NCI-H748 treated with DMSO at 0.1 percent for 48 hours (cell line): ENCODE results near the gene FOXG1.

Source experiments
- DNase-seq: peaks from one replicate; lab custom pipeline; 2025; lab: John Stamatoyannopoulos, UW

Gene FOXG1

DNA sequence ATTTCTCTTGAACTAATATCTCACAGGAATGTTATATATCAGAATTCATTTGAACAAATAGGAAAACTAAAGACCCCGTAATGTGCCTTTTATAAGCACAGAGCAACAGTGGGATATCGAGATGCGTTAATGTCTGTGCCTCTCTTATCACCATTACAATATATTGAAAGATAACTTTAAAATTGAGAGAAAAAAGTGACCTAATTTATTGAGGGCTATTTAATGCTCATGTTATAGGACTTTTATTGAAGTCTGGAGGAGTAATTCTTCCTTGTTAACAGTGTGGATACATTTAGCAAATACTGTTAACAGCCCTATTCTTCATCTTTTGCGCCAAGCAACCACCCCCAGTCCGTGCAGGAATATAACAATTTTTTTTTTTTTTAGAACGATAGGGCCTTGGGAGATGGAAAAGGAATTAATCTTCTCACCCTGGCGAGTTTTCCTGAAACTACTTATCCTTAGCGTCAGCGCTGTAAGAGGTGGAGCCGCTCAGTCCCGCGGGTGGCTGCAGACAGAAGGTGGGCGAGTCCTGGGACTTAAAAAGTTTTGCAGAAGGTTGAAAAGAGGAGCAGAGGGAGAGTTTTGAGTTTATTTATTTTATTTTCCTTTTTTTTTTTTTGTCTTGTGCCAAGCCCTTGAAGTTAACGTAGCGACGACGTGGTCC is 11.0 kb downstream of the FOXG1 start:
- no peak for DNase-seq

DNA sequence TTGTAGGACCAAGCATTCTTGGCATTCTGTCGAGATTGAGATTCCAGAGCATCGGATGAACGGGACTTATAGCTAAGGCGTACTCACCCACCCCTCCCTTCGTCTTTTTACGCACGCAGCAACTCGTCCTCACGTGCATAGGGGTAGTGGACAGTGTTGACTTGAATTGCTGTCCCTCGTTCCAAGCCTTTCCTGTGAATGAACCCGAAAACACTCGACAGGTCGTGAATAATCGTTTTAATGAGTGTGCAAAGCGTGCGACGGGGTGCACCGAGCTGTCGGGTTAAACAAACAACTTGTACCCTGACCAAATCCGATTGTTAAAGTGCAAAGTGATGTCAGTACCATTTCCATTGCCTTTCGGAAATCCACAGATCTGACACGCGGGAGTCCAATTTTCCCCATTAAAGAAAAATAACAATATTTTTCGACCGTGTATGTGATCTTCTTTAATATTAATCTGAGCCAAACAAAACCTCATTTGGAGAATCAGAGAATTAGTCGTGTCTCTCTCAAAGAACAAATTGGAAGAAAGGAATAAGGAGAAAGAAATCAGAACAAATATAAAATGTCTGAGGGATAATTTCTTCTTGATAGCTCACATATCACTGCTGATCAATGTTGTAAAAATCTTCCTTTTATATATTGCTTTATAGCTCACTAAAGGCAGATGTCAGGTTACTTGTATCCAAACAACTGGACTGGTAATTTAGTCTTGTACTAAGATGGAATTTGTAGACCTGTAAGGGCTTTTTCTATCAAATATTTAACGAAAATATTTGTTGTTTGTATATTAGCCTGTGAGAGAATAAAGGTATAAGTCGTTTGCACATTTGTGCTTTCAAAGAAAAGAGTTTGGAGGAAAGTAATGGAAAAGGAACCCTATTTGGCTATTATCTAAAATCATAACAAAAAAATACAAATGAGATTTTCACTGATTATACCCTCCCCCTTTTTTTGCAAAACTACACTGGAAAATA is 11.8 kb downstream of the FOXG1 start:
- DNase-seq: no peak

- DNase-seq: no peak
Measured at GRCh38 chr14:28779456-28779855, 12.9 kb downstream of the FOXG1 start.

GRCh38 chr14:28780843-28781820 is 14.5 kb downstream of the FOXG1 start:
- DNase-seq: no peak

DNA sequence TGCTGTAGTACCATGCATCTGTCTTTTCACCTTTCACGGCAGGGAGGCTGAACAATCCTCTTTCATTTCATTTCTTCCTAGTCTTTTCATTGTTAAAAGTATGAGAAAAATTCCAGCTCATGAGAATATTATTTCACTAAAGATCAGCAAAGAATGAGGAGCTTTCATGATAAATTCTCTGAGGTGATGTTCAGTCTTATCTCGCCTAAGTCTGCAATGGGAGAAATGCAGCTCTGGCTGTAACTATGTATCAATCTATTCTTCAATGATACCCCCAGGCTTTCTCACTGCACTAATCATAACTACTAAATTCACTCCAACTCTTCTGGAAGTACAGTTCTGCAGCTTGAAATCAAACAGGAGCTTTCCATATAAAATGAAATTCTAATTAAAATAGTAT is 15.7 kb downstream of the FOXG1 start:
- no peak for DNase-seq

DNA sequence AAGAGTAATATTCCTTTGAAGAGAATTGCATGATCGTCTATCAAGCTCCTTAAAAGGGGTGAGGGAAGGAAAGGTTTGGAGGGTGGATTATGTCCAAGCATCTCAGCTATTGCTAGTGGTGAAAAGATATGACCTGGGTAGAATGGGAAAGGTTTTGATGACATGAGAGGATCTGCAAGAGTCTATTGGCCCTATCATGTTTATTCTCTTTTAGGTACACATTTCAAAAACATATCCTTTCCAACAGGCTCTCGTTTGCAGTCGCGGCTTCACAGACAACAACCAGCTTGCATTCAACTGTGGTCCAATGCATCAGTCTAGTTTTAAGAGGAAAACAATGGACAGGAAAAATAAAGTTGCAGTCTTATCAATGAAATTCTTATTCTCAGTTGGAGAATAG is 17.1 kb downstream of the FOXG1 start:
- DNase-seq: no peak

- DNase-seq: no peak
Measured at GRCh38 chr14:28784096-28785048, 17.8 kb downstream of the FOXG1 start.

DNA sequence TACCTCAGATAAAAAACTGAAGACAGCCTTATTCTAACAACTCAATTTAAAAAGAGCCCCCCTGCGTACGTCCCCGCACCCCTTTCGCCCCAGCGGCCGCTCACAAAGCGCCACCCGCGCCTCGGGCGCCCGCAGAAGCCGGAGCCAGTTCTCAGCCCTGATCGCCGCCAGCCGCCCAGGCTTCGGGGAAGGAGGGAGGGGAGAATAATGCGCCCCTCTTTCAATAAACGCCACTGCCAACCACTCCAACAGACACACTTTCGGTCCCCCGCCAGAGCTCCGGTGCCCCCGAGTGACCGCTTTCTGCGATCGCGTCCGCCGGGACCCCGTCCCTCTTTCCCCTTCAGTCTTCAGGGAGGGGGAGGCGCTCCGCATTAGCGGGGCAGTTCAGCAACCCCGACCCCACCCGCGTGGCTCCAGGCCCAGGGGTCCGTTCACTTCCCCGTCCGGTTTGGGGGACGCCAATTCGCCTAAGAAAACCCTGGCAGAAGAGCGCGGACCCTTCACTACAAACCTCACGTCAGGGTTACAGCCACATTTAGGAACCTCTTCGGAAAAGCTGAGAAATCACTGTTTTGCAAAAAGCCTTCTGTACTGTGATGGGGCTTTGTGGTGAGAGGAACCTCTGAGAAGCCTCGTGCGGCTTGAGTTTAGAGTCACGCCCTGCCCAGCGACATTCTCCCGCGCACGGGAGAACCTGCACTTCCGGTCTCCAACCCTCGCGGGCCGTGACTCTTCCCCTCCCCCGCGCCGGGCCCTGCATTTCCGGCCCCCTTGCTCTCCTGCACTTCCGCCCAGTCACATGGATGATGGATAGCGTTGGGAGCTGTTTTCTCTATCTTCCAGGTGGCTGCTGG is 18.7 kb downstream of the FOXG1 start:
- no peak for DNase-seq

GRCh38 chr14:28807518-28807917 is 40.9 kb downstream of the FOXG1 start:
- DNase-seq: no peak

GRCh38 chr14:28813810-28814209 is 47.2 kb downstream of the FOXG1 start:
- DNase-seq: no peak
